ENCODE measurements around the gene LYST.
"Not testable (repeated sequence)": the region's sequence is repeated elsewhere in the genome, so short reads cannot be mapped to it uniquely, and the experiment has no call there.

LYST gene

DNA sequence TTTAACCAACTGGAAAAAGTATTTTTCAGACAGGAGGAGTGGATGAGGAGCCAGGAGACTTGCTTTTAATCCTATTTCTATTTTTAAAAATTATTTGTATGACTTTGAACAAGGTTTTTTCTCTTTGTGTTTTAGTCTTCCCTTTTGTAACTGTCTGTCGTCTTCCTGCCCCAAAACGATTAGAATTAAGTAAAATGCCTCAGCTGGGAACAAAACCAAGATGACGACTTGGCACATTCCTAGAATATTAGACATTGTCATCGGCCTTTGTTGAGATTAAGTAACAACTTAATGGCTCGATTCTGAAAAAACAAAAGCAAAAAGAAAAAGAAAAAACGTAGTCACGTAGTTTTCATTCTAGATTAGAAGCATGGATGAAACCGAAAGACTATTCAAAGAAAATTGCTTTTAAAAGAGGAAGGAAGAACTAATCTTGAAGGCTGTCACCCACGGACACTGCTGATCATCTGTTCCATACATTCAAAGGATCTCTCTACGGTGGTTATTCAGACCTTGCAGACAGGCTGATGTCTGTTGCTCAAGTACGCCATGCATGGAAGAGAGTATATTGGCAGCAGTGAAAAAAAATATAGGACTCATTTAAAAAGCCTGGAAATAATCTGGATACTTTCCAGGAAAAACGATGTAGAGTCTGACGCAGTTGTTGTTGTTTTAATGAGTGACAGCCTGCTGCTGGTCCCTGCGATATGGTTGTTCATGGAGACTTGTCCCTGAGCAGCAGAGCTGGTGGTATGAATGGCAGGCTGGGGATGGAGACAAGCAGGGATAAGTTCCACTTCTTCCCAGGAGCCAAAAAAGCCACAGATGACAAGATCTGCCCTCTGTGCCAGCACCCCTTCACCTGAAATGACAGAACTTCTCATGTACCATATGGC is 234.0 kb downstream of the LYST start:
- DNase-seq (ENCODE audit: low spot score) = no peak

DNA sequence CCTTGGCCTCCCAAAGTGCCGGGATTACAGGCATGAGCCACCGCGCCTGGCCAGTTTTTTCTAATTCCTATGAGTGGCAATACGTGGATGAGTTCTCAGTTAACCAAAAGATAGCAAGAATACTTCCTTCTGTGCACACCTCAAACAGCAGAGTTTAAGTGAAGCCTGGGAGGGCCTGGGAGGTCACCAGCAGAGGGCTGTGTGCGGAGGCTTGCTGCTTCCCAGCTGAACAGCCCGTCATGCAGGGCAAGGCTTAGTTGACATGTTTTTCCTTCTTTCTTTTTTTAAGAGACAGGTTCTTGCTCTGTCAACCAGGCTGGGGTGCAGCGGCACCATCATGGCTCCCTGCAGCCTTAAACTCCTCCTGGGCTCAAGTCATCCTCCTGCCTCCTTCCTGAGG is 234.9 kb downstream of the LYST start:
- no peak for DNase-seq (ENCODE audit: low spot score)

DNA sequence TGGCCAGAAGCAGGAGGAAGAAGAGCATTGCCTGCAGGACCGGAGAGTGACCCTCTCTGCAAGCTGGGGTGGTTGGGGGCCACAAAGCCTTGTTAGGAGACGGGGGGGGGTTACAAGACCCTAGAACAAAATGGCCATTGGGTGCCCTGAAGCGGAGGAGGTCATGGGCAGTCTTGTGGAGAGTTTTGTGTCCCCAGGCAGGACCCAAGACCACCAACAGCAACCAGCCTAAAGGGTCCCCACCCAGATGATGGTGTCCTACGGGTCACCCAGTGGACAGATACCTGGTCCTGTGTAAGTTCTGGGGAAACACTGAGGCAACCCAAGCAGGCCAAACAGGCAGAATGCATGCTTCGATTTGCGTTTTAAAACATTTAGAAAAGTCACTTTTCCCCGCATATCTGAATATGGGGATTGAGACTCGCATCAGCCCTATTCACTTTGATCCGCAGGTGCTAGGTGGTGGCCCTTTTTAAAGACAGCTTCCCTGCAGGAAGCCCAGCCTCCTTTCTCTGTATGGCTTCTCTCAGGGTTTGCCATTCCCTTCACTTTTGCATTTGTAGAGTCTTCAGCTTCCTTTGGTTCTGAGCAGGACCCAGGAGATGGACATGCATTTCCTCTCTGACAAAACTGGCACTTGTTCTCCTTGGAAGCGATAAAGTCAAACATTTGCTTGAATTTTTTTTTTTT is 238.2 kb downstream of the LYST start:
- no peak for DNase-seq (ENCODE audit: low spot score)

DNA sequence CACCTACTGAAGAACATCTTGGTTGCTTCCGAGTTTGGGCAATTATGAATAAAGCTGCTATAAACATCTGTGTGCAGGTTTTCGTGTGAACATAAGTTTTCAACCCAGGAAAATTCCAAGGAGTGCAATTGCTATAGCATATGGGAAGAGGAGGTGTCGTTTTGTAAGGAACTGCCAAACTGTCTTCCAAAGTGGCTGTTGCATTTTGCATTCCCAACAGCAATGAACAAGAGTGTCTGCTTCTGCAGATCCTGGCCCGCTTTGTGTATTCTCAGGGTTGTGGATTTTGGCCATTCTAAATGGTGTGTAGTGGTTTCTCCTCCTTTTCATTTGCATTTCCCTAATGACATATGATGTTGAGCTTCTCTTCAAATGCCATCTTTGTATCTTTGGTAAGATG is 240.9 kb downstream of the LYST start:
- no peak for DNase-seq (ENCODE audit: low spot score)

DNA sequence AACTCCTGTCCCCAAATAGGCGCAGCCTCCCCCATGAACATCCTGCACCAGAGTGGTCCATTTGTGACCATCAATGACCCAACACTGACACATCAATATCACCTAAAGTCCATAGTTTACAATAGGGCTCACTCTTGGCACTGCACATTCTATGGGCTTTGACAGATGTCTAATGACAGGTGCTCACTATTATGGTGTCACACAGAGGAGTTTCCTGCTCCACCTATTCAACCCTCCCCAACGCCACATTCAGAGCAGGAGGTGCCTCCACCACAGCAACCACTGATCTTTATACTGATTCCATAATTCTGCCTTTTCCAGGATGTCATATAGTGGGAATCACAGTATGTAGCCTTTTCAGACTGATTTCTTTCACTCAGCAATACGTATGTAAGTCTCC is 241.4 kb downstream of the LYST start:
- DNase-seq (ENCODE audit: low spot score) = no peak

DNA sequence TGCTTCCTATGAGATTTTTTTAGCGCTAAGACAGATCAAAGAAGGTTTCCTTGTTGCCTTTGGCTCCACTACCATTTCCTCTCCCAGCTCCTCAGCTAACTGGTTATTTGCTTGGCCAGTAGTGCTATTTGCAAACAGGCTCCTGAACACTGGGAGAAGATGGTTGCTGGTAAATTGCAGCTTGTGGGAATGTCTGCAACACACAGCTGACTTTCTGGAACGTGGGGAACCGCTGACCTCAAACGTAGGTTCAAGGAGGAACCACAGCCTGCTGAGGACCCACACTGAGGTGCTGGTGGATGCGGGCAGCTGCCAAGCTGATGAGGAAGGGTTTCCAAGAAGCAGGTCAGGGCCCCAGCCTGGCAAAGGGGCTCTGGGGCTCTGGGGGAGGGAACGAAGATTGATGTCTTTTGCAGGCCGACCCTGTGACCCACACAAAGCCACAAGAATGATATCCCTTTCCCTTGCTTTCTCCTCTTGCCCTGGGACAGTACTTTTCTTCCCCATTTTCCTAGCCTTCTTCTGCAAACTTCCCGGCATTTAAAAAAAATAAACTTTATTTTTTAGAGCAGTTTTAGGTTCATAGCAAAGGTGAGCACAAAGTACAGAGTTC is 241.9 kb downstream of the LYST start:
- no peak for DNase-seq (ENCODE audit: low spot score)

DNA sequence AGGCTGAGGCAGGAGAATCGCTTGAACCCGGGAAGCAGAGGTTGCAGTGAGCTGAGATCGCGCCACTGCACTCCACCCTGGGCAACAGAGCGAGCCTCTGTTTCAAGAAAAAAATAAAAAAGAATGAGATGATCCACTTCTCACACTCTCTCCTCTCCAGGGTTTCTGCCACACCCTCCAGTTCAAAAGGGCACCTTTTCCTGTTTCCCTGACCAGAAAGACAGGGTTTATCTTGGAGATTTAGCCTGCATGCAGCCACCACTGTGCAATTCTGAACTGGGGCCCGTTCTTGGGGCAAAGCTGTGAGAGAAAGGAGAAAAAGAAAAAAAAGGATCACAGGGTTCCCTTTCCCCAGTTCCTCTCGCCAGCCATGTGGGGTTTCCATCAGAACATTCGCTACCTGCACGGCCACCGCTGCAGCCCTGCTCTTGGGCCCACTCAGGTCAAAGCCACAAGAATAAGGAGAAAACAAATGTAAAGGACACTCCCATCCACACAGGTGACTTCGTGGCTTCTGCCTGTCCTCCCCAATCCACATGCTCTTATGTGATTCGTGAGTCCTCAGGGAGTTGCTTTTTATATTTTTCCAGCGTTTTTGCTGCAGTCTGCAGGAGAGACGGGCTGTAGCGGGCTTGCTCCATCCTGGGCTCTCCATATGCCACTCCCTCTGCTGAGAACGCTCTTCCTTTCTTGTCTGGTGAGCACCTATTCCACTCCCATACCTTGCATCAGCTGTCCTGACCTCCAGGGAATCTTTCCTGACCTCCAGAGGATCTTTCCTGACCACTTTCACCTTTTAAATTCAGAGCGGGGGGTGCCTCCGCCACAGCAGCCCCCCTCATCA is 243.5 kb downstream of the LYST start:
- no peak for DNase-seq (ENCODE audit: low spot score)

DNA sequence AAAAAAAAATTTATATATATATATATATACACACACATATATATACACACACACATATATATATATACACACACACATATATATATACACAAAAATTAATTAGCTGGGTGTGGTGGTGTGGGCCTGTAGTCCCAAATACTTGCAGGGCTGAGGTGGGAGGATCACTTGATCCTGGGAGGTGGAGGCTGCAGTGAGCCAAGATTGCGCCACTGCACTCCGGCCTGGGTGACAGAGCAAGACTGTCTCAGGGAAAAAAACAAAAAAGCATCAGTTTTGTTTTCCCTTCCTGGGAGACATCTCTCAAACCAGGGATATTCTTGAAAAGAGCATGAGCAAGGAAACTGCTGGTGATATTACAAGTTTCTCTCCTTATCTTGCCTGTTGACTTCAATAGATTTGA is 247.6 kb downstream of the LYST start:
- DNase-seq (ENCODE audit: low spot score) = not testable (repeated sequence)

DNA sequence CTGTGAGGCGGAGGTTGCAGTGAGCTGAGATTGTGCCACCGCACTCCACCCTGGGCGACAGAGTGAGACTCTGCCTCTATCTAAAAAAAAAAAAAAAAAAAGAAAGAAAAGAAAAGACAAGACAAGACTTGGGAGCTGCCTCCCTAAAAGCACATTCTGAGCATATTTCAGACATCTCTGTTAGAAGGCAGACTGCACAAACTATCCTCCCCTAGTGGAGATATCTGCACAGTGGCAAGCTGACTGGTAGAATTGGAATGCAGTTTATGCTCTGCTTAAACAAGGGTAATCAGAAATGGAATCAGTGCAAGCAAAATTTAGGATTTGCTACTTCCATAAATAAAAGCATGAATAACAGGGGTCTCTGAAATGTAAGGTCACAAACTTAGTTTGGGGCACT is 248.9 kb downstream of the LYST start:
- no peak for DNase-seq (ENCODE audit: low spot score)

DNA sequence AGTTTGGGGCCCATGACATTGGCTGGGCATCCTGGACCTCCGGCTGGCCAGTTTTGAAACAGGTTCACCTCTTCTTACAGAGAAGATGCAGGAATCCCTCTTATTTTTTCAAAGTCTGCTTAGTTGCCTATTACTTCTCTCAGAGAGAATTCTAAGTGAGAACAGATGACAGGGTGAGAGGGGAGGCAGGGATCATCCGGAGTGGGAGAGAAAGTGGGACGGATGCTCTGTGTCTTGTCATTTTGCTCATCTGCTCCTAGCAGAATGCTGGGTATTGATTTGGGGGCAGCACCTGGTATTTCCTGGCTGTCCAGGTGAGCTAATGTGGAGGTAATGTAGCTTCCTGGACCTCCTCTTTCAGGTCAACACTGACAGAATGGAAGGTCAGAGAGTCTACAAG is 249.6 kb downstream of the LYST start:
- DNase-seq (ENCODE audit: low spot score) = no peak

DNA sequence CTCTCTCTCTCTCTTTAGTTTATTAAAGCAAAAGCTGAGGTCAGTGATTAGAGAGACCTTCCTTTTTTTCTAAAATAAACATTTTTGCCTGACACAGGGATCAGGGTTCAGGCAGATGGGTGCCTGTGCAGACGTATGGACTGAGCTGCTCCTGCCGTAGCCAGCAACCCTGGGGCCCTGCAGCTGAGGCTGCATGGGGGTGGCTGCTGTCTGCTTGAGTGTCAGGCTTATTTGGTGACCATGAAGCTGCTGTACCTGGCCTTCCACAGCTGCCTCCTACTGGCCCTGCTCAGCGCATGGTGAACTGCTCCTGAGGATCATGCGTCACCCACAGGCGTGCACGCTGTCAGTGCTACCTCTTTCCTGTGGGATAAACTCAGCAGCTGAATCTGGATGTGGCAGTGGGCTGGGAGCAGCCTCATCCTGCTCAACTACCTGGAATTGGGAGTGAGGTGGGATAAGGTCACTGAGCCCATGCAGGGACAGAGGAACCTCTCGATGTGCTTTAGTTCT is 252.2 kb downstream of the LYST start:
- DNase-seq (ENCODE audit: low spot score) = no peak

DNA sequence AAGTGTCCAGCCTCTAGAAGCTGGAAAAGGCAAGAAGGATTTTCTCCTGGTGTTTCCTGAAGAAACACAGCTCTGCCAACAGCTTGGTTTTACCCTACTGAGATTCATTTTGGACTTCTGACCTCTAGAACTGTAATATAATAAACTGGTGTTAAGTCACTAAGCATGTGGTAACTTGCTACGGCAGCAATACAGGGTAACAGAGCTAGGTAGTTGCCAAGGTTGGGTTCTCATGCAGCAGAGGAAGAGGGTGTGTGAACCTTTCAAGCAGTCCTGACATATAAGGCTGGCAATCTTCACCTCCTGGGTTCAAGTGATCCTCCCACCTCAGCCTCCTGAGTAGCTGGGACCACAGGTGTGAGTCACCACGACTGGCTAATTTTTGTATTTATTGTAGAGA is 253.1 kb downstream of the LYST start:
- no peak for DNase-seq (ENCODE audit: low spot score)

DNA sequence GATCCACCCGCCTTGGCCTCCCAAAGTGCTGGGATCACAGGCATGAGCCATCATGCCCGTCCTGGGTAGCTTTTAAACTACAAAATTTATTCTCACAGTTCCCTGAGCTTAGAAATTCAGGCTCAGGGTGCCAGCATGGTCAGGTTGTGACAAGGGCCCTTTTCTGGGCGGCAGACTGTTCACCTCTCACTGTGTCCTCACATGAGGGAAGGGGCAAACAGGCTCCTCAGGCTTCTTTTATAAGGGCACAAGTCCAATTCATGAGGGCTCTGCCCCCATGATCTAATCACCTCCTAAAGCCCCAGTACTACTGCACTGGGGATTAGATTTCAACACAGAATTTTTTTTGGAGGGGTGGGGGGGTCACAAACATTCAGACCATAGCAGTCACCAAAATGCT is 253.9 kb downstream of the LYST start:
- no peak for DNase-seq (ENCODE audit: low spot score)
